Neuron (in vitro differentiated cells): ENCODE data around the gene THSD4.

ENCODE experiments used
- H2AFZ ChIP-seq: one replicate; pipeline ENCODE4 v1.6.1; 2013; ENCODE audit warnings: low read depth, mild to moderate bottlenecking, inconsistent platforms, low read length, moderate library complexity
- H3K27me3 ChIP-seq: one replicate; pipeline ENCODE4 v1.6.1; 2013; ENCODE audit warnings: low read length; ENCODE audit not compliant: insufficient read depth
- H3K36me3 ChIP-seq: one replicate; pipeline ENCODE4 v1.6.1; 2013; ENCODE audit warnings: low read length; ENCODE audit not compliant: insufficient read depth
- H3K4me1 ChIP-seq: one replicate; pipeline ENCODE4 v1.6.1; 2013; ENCODE audit warnings: low read length; ENCODE audit not compliant: insufficient read depth
- H3K4me3 ChIP-seq: 2 replicates; pipeline ENCODE4 v1.5.1; 2013; ENCODE audit warnings: mild to moderate bottlenecking, low read length, moderate library complexity
- H3K9me3 ChIP-seq: one replicate; pipeline ENCODE4 v1.6.1; 2013; ENCODE audit warnings: low read length

THSD4 gene

DNA sequence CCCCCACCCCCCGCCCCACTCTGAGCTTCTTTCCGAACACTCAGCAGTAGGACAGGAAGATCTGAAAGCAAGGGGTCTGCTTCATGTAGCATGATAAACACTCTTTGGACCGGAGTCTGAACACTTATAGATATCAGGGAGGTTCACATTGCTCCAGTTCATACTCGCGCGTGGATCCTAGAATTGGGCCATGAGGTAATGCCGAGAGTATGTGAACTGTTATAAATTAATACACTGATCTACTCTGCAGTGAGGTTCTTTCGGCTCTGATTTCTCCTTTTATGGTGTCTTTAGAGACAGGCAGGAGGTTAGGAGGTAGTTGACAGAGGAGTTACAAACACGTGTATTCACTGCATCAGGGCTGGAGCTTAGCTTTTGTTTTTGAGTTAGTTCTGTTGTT lies 223.0 kb downstream of the THSD4 start:
- no peaks in the 10 kb centered on the region for H3K36me3 ChIP-seq
- no peak overlapping the region for H3K4me3 ChIP-seq
- no peaks in the 10 kb centered on the region for H3K4me1 ChIP-seq
- H3K27me3 ChIP-seq, result no peaks in the 10 kb centered on the region
- no peak overlapping the region for H2AFZ ChIP-seq
- H3K9me3 ChIP-seq, result no peaks in the 10 kb centered on the region

- H2AFZ ChIP-seq, result no peak overlapping the region
- no peaks in the 10 kb centered on the region for H3K36me3 ChIP-seq
- no peak overlapping the region for H3K4me3 ChIP-seq
- H3K4me1 ChIP-seq, result no peaks in the 10 kb centered on the region
- H3K9me3 ChIP-seq, result no peaks in the 10 kb centered on the region
- no peaks in the 10 kb centered on the region for H3K27me3 ChIP-seq
These were observed 223.7 kb downstream of the THSD4 start for GRCh38 chr15:71338827-71339542.

DNA sequence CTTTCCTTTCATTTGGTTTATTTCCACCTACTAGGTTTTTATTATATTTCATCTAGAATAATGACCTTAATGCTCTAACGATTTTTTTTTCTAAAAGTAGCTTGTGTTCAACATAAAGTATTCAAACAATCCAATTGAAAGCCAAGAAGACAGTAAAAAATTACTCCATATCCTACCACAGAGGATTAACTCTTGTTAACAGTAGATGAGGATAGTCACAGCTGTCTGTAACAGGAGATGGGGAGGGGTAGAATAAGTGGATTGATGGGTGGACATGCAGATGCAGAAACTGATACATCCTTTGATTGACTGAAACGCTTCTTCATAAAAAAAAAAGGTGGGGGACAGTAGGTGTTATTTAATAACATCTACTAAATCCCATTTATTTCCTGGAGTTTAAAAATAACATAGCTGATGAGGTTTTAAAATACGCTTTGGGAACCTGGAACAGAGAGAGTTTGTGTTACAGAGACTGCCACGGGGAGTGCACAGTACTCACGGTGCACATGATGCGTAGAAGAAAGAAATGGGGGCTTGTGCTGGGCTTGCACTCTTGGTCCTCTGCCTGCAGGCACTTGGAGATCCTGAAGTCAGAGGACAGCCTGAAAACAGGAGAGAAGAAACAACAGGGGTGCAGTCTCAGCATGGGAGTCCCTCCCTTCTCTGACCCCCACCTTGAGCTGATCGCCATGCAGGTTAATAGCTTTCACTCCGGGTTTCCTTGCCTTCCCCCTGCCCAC lies 226.7 kb downstream of the THSD4 start:
- H3K4me1 ChIP-seq, result no peaks in the 10 kb centered on the region
- H3K27me3 ChIP-seq, result no peaks in the 10 kb centered on the region
- H2AFZ ChIP-seq, result no peak overlapping the region
- H3K9me3 ChIP-seq, result no peaks in the 10 kb centered on the region
- H3K4me3 ChIP-seq, result no peak overlapping the region
- H3K36me3 ChIP-seq, result no peaks in the 10 kb centered on the region

DNA sequence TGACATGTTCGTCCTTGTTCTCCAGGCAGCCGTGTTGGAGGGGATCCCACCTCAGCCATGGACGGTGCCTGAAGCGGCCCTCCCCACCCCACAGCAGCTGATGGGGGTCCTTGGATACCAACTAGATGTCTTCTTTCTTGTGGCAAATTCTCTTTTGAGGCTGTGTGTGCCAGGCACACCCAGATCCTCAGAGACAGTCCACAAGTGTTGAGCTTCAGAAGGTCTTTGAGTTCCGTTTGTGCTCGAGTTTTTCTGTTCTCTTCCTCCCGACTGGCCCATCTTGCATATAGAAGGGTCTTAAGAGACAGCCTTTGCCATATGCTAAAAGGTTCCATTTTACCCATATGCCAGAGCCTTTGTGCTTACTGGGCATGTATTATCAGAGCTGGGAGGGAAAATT lies 227.4 kb downstream of the THSD4 start:
- Histone ChIP-seq H3K4me1 (no peaks in the 10 kb centered on the region), H3K27me3 (no peaks in the 10 kb centered on the region), H3K4me3 (no peak overlapping the region), H2AFZ (no peak overlapping the region), H3K9me3 (no peaks in the 10 kb centered on the region), H3K36me3 (no peaks in the 10 kb centered on the region)

GRCh38 chr15:71344316-71344715 lies 229.0 kb downstream of the THSD4 start:
- H2AFZ ChIP-seq, result no peak overlapping the region
- H3K27me3 ChIP-seq, result no peaks in the 10 kb centered on the region
- no peaks in the 10 kb centered on the region for H3K9me3 ChIP-seq
- no peaks in the 10 kb centered on the region for H3K36me3 ChIP-seq
- H3K4me3 ChIP-seq, result no peak overlapping the region
- no peaks in the 10 kb centered on the region for H3K4me1 ChIP-seq

GRCh38 chr15:71345186-71345585 lies 229.9 kb downstream of the THSD4 start:
- Histone ChIP-seq H3K9me3 (no peaks in the 10 kb centered on the region), H3K4me3 (no peak overlapping the region), H3K27me3 (no peaks in the 10 kb centered on the region), H2AFZ (no peak overlapping the region), H3K36me3 (no peaks in the 10 kb centered on the region), H3K4me1 (no peaks in the 10 kb centered on the region)

DNA sequence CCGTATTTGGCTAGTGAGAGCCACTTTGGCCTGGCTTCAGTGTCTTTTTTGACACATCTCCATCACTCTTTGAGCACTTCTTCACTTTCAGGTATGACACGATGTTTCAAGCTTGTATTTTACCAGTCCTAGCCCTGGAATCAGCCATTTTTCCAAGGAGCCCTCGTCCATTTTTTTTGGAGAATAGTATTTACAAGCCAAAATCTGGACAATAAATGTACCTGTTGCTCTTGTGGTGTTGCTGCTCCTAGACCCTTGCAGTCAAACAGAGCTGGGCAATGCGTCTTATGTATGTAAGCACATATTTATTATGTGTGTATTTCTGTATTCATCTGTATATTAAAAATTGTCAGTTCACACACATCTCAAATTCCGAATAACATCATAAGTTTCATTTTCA lies 231.2 kb downstream of the THSD4 start:
- Histone ChIP-seq H2AFZ (no peak overlapping the region), H3K9me3 (no peaks in the 10 kb centered on the region), H3K4me1 (no peaks in the 10 kb centered on the region), H3K4me3 (no peak overlapping the region), H3K27me3 (no peaks in the 10 kb centered on the region), H3K36me3 (no peaks in the 10 kb centered on the region)

- H3K36me3 ChIP-seq, result no peaks in the 10 kb centered on the region
- H3K9me3 ChIP-seq, result no peaks in the 10 kb centered on the region
- H3K4me3 ChIP-seq, result no peak overlapping the region
These were observed 233.3 kb downstream of the THSD4 start for GRCh38 chr15:71348597-71348996.

DNA sequence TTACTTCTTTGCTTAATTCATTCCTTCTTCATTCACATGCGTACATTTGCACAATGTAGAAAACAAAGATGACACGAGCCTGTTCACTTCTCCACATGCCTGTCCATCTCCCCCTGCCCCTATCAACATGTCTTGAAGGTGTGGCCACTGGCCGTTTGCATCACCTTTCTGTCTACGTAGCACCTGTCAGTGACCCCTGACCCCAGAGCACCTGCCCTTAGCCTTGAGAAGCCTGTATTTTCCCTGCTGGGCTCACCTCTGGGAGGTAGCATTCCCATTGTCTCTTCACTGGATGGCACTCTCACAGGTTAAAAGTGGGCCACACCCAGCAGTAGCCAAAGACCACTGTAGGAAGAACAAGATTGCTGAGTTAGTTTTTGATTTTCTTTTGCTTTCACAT lies 234.1 kb downstream of the THSD4 start:
- Histone ChIP-seq H3K27me3 (peaks cover 4% of the 10 kb centered on the region), H3K4me1 (no peaks in the 10 kb centered on the region), H3K9me3 (no peaks in the 10 kb centered on the region), H3K4me3 (no peak overlapping the region), H2AFZ (no peak overlapping the region), H3K36me3 (no peaks in the 10 kb centered on the region)

More at GRCh38 chr15:71348597-71348996, 233.3 kb downstream of the THSD4 start:
- no peak overlapping the region for H2AFZ ChIP-seq
- peaks cover 4% of the 10 kb centered on the region for H3K27me3 ChIP-seq
- no peaks in the 10 kb centered on the region for H3K4me1 ChIP-seq

DNA sequence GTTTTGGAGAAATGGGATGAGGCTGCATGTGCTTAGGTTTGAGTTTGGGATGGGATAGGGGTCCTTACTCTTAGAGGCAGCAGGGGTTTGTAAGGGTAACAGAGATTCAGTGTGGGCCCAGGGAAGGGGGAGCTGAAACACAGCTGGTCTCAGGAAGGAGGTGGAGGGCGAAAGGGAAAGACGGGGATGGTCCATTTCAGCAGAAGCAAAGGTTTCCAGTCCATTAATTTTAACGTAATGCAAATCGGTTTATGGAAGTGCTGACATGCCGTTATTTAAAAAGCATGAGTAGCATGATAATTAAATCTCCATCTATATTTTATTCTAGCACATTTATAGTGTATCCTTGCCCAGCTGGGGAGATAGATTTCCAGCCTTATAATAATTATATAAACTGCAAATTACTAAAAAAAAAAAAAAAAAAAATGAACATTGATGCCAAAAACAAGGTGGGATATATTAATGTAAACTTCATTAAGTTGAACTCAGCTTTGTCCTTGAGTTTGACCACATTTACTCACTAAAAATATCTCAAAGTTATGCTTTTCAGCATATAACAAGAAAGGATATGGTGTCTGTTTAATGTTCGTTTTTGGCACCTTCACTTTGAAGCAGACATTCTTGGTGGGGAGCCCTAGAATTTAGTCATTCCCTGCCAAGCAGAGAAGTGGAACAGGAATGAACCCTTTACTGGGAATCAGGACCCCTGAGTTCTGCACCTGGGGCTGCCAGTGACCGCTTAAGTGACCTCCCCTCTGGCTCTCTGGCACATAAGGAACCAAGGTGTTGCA lies 234.7 kb downstream of the THSD4 start:
- no peak overlapping the region for H2AFZ ChIP-seq
- no peak overlapping the region for H3K4me3 ChIP-seq
- no peaks in the 10 kb centered on the region for H3K4me1 ChIP-seq
- H3K9me3 ChIP-seq, result no peaks in the 10 kb centered on the region
- peaks cover 4% of the 10 kb centered on the region for H3K27me3 ChIP-seq
- H3K36me3 ChIP-seq, result no peaks in the 10 kb centered on the region

DNA sequence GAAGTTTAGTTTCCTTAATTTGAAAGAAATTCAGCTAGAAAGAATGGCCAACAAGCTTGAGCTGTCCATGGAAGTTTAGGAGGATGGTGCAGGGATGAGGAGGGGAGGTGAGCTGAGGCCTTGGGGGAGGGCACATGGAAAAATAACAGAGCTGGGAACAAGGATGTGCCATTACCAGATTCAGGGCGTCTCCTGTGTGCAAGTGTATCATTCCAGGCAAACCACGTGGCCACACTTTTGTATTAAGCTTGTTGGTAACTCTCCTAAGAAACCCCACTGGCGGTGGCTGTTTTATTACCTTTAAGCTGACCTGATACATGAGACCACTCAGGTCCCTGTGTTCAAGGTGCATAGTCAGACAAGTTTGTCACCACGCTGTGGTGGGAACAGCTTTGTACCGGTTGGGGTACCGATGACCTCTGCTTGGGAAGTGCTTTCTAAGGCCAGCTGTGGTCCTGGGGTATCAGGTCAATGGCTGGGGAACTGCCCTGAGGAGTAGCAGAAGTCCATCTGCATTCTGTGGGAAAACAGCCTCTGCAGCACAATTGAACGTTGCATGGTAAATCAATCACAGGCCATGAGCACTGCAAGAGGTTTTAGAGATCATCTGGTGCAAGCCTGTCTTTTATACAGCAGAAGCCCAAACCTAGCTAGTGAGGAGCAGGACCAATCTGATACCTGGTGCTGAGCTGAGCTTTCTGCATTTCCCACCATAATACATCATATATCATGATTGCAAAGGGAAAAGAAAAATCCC lies 235.5 kb downstream of the THSD4 start:
- Histone ChIP-seq H3K9me3 (no peaks in the 10 kb centered on the region), H2AFZ (no peak overlapping the region), H3K4me3 (no peak overlapping the region), H3K36me3 (no peaks in the 10 kb centered on the region), H3K27me3 (peaks cover 4% of the 10 kb centered on the region), H3K4me1 (no peaks in the 10 kb centered on the region)

DNA sequence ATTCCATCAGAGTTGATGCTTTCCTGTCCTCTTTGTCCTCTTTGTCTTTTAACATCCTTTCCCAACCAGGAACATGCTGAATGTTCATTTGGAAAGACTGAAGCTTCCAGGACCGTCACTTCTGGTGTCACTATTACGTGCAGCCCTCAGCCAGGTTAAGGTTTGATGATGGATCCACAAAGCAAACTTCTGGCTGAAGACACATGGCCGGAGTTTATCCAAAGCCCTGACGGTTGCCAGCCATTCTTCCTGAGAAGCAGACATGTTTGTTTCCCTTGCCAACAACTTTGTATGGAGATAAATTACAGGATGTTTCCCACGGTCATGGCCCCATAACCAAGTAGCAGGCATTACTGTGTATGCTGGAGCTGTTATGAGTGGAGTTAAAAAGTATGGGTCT lies 236.9 kb downstream of the THSD4 start:
- Histone ChIP-seq H3K27me3 (peaks cover 4% of the 10 kb centered on the region), H3K9me3 (no peaks in the 10 kb centered on the region), H3K4me1 (no peaks in the 10 kb centered on the region), H3K4me3 (no peak overlapping the region), H2AFZ (no peak overlapping the region), H3K36me3 (no peaks in the 10 kb centered on the region)

- Histone ChIP-seq H3K9me3 (no peaks in the 10 kb centered on the region), H3K4me3 (no peak overlapping the region), H3K36me3 (no peaks in the 10 kb centered on the region), H2AFZ (no peak overlapping the region), H3K27me3 (peaks cover 4% of the 10 kb centered on the region), H3K4me1 (no peaks in the 10 kb centered on the region)
These were observed 237.5 kb downstream of the THSD4 start for GRCh38 chr15:71352765-71353164.
